ENCODE measurements around the gene SNX9. TPM values are rescaled to one million over a fixed set of nuclear protein-coding genes. Genes with fewer than 3 reads are reported as not detected.
A peak's percentile ranks its signal among the peaks of the same experiment; 100 is the strongest.

The SNX9 gene
- total RNA-seq, 2 experiments from 2014 or later = 14.8 to 15.2 TPM

- ATAC-seq (ENCODE audit: low read depth) (no peak), DNase-seq (no peak)
- POLR2A ChIA-PET = no interaction called here
- Mint-ChIP-seq H3K27ac (no peak overlapping the region), H3K36me3 (peaks cover 18% of the 10 kb centered on the region), H3K27me3 (peaks cover 49% of the 10 kb centered on the region), H3K4me3 (no peak overlapping the region), H3K4me1 (peaks cover 33% of the 10 kb centered on the region), H3K9me3 (no peaks in the 10 kb centered on the region)
Observed at GRCh38 chr6:157862706-157863105, 39.7 kb downstream of the SNX9 start.

GRCh38 chr6:157864185-157864761 is 41.2 kb downstream of the SNX9 start:
- H3K4me1 Mint-ChIP-seq = peaks cover 27% of the 10 kb centered on the region
- no peak for DNase-seq

DNA sequence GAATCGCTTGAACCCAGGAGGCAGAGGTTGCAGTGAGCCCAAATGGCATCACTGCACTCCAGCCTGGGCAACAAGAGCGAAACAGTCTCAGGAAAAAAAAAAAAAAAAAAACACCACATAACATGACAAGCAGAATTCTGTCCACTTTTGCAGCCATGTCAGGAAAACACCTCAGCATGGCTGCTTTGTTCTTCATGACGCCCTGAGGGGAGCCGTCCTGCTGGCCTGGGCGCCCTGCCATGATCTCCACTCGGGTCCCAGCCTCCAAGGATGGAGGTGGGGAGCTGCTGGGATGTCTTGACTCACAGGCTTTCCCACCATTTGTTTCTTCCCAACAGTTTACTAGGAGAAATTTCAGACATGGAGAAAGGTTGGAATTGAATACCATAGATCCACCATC is 42.2 kb downstream of the SNX9 start:
- ATAC-seq (ENCODE audit: low read depth) (no peak), DNase-seq (no peak)
- H3K4me1 Mint-ChIP-seq = peaks cover 18% of the 10 kb centered on the region
- no peaks in the 10 kb centered on the region for H3K9me3 Mint-ChIP-seq
- no peak overlapping the region for H3K4me3 Mint-ChIP-seq
- H3K27ac Mint-ChIP-seq = no peak overlapping the region
- H3K36me3 Mint-ChIP-seq = peaks cover 9% of the 10 kb centered on the region
- H3K27me3 Mint-ChIP-seq = peaks cover 30% of the 10 kb centered on the region
- POLR2A ChIA-PET = interaction anchor here (0.7 kb wide), 1 partner anchor 117 kb away, joined by 4 read pairs; no protein-coding TSS in a partner anchor

More at GRCh38 chr6:157864185-157864761, 41.2 kb downstream of the SNX9 start:
- Mint-ChIP-seq H3K36me3 (peaks cover 9% of the 10 kb centered on the region), H3K9me3 (no peaks in the 10 kb centered on the region), H3K27me3 (peaks cover 35% of the 10 kb centered on the region), H3K27ac (no peak overlapping the region), H3K4me3 (no peak overlapping the region)
- POLR2A ChIA-PET = no interaction called here
- ATAC-seq (ENCODE audit: low read depth) = no peak

DNA sequence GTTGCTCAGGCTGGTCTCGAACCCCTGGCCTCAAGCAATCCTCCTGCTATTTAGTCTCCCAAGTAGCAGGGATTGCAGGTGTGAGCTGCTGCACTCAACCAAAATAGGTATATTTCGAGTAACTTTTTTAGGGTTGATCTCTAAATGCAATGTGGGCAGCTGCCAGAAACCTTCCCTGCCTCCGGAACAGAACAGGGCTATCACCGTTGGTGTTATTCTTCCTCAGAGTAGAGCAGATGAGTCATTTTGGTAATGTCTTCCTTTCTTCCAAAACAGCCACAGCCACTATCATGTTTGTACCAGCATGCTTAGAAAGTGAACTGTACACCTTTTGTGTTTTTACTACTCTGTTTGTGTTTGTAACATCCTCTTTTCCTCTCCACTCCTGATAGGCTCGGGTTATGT is 44.1 kb downstream of the SNX9 start:
- Mint-ChIP-seq H3K9me3 (no peaks in the 10 kb centered on the region), H3K36me3 (peaks cover 9% of the 10 kb centered on the region), H3K27me3 (peaks cover 13% of the 10 kb centered on the region), H3K4me1 (peaks cover 14% of the 10 kb centered on the region), H3K4me3 (no peak overlapping the region), H3K27ac (no peak overlapping the region)
- POLR2A ChIA-PET = no interaction called here
- DNase-seq (no peak), ATAC-seq (ENCODE audit: low read depth) (peak; percentile 78)

- H3K27me3 Mint-ChIP-seq = peaks cover 5% of the 10 kb centered on the region
- no peak for DNase-seq
- H3K4me3 Mint-ChIP-seq = no peak overlapping the region
- no peak overlapping the region for H3K27ac Mint-ChIP-seq
- peaks cover 12% of the 10 kb centered on the region for H3K4me1 Mint-ChIP-seq
- peaks cover 5% of the 10 kb centered on the region for H3K36me3 Mint-ChIP-seq
- H3K9me3 Mint-ChIP-seq = no peaks in the 10 kb centered on the region
- no peak for ATAC-seq (ENCODE audit: low read depth)
- POLR2A ChIA-PET = no interaction called here
Observed at GRCh38 chr6:157867981-157868380, 44.9 kb downstream of the SNX9 start.

- no peak for ATAC-seq (ENCODE audit: low read depth)
- Mint-ChIP-seq H3K27ac (no peak overlapping the region), H3K36me3 (peaks cover 5% of the 10 kb centered on the region), H3K4me1 (peaks cover 16% of the 10 kb centered on the region), H3K4me3 (no peak overlapping the region), H3K27me3 (peaks cover 3% of the 10 kb centered on the region), H3K9me3 (no peaks in the 10 kb centered on the region)
- DNase-seq = no peak
- POLR2A ChIA-PET = no interaction called here
Observed at GRCh38 chr6:157868835-157869234, 45.8 kb downstream of the SNX9 start.

GRCh38 chr6:157869673-157870302 is 46.7 kb downstream of the SNX9 start:
- Mint-ChIP-seq H3K4me1 (peaks cover 17% of the 10 kb centered on the region), H3K4me3 (no peak overlapping the region), H3K27ac (no peak overlapping the region), H3K27me3 (peaks cover 3% of the 10 kb centered on the region), H3K36me3 (peaks cover 5% of the 10 kb centered on the region), H3K9me3 (no peaks in the 10 kb centered on the region)
- POLR2A ChIA-PET = no interaction called here
- DNase-seq = no peak
- ATAC-seq (ENCODE audit: low read depth) = no peak

DNA sequence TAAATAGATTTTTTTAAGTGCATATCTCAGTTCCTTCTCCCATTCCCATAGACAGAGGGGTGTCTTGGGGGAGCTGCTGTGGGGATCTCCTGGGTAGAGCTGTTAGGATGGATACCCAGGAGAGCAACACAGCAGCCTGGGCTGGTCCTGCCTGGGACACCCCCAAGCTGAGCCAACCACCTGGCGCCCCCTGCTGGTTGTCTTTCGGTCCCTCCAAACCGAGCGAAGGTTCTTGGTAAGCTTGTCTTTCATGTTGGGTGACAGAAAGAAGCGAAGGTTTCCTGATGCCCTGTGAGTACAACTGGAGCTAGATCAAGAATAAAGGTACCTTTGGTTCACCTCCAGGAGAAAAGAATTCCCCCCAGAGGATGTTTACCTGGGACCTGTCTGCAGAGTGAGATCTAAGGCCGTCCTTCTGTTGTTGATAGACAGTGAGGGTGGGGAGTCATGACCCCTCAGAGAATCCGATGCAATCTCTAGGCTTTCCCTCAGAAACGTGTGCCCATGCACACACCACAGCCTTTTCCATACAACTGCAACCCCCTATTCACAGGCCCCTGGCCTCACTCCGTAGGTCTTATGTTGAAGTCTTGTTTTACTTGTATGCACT is 50.8 kb downstream of the SNX9 start:
- Mint-ChIP-seq H3K4me3 (no peak overlapping the region), H3K27ac (no peak overlapping the region), H3K4me1 (peaks cover 15% of the 10 kb centered on the region), H3K9me3 (no peaks in the 10 kb centered on the region), H3K36me3 (peaks cover 17% of the 10 kb centered on the region), H3K27me3 (no peaks in the 10 kb centered on the region)
- POLR2A ChIA-PET = interaction anchor here (1.2 to 1.4 kb wide), 2 partner anchors 12 to 115 kb away, joined by 3 read pairs; no protein-coding TSS in a partner anchor
- peak; percentile 87 for DNase-seq
- ATAC-seq (ENCODE audit: low read depth) = peak; percentile 88

GRCh38 chr6:157877149-157877548 is 54.1 kb downstream of the SNX9 start:
- H3K4me3 Mint-ChIP-seq = peak overlapping the region; percentile 23
- H3K4me1 Mint-ChIP-seq = peaks cover 28% of the 10 kb centered on the region
- POLR2A ChIA-PET = interaction anchor here (0.7 kb wide), 1 partner anchor 75 kb away, joined by 4 read pairs; no protein-coding TSS in a partner anchor

DNA sequence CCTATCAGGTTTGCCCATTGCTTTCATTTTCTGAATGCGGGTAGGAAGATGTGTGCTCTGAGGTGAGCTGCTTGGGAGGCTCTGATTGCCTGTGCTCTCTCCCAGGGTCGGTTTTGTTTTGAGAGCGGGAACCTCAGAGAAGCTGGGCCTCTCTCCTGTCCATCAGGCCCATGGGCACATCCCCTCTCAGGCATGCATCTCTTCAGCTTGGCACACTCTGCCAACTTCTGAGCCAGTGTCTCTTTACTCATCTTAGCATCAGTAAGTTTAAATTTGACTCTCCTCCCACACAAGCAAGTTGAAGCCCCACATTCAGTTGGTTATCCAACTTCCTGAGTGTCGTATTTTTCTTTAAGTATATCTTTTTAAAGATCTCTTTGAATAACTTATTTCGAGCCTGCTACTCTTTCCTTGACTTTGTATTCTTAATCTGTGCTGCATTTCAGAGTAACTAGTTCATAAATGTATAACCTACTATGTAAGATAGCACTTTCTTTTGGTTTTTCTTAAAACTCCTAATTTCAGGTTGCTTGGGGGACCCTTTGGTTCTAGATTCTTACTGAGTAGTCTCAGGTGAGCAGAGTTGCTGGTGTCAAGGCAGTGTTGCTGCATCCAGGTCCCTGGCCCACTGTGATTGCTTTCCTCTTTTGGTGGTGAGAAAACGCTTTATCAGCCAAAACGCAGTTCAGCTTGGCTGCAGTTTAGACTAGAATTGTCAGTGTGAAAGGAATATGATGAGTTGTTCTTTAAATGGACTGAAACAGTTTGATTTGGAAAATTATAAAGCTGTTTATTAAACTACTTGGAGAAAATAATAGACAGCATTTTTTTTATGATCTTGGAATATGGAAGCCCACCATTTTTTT is 54.8 kb downstream of the SNX9 start:
- POLR2A ChIA-PET = interaction anchor here (0.7 kb wide), 1 partner anchor 74 kb away, joined by 4 read pairs; no protein-coding TSS in a partner anchor
- Mint-ChIP-seq H3K36me3 (peaks cover 31% of the 10 kb centered on the region), H3K27ac (peak overlapping the region; percentile 27), H3K4me1 (peaks cover 33% of the 10 kb centered on the region), H3K4me3 (peak overlapping the region; percentile 23), H3K27me3 (no peaks in the 10 kb centered on the region), H3K9me3 (no peaks in the 10 kb centered on the region)
- DNase-seq = no peak
- ATAC-seq (ENCODE audit: low read depth) = peak; percentile 37

More at GRCh38 chr6:157877149-157877548, 54.1 kb downstream of the SNX9 start:
- Mint-ChIP-seq H3K27ac (no peak overlapping the region), H3K36me3 (peaks cover 25% of the 10 kb centered on the region), H3K27me3 (no peaks in the 10 kb centered on the region), H3K9me3 (no peaks in the 10 kb centered on the region)
- ATAC-seq (ENCODE audit: low read depth) = no peak
- DNase-seq = no peak

GRCh38 chr6:157879034-157879872 is 56.2 kb downstream of the SNX9 start:
- peaks cover 34% of the 10 kb centered on the region for H3K36me3 Mint-ChIP-seq
- POLR2A ChIA-PET = no interaction called here
- H3K27me3 Mint-ChIP-seq = no peaks in the 10 kb centered on the region
- no peak for DNase-seq
- no peaks in the 10 kb centered on the region for H3K9me3 Mint-ChIP-seq
- H3K4me1 Mint-ChIP-seq = peaks cover 29% of the 10 kb centered on the region
- no peak for ATAC-seq (ENCODE audit: low read depth)
- H3K4me3 Mint-ChIP-seq = no peak overlapping the region
- no peak overlapping the region for H3K27ac Mint-ChIP-seq

- Mint-ChIP-seq H3K36me3 (peaks cover 37% of the 10 kb centered on the region), H3K27me3 (no peaks in the 10 kb centered on the region), H3K27ac (no peak overlapping the region), H3K4me1 (peaks cover 32% of the 10 kb centered on the region), H3K9me3 (no peaks in the 10 kb centered on the region), H3K4me3 (no peak overlapping the region)
- POLR2A ChIA-PET = no interaction called here
- DNase-seq (no peak), ATAC-seq (ENCODE audit: low read depth) (no peak)
Observed at GRCh38 chr6:157879873-157880254, 56.8 kb downstream of the SNX9 start.

Data from activated naive CD8-positive, alpha-beta T cell treated with anti-CD3 and anti-CD28 coated beads, Interleukin-2, amount 10 ng/mL, durations not matched to agents 7 days and 5 days (primary cell).